ENCODE data around the gene CHCHD3.

The CHCHD3 gene

DNA sequence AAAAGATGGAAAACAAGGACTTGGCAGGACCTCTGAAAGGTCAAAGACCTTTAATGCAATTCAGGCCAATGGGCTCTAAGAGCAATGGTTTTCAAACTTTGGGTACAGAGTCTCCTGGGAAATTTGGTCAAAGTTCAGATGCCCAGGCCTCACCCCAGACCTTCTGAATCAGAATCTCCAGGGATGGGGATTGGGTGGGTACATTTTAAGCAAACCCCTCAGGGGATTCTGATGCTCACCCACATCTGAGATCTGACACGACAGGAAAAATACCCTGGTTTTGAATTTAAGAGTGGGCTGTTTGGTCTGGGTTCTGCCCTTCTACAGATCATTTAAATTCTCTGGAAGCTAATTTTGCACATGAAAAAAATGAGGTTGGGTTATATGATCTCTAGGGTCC, 290.9 kb downstream of the CHCHD3 start:
- TF ChIP-seq CTCF (IDR thresholded peaks at IDR 0.05; ENCODE audit: low read depth, low read length): no peak

GRCh38 chr7:132790104-132790503, 291.8 kb downstream of the CHCHD3 start:
- H3K4me3 ChIP-seq (ENCODE audit: low read depth, low read length): no peak overlapping the region
- H3K36me3 ChIP-seq: peaks cover 2% of the 10 kb centered on the region
- no peak for DNase-seq
- no peaks in the 10 kb centered on the region for H3K27me3 ChIP-seq (ENCODE audit: insufficient read depth, low read depth, severe bottlenecking)
- H3K27ac ChIP-seq: no peak overlapping the region
- TF ChIP-seq CTCF (IDR thresholded peaks at IDR 0.05; ENCODE audit: low read depth, low read length): no peak
- no peaks in the 10 kb centered on the region for H3K9me3 ChIP-seq (ENCODE audit: severe bottlenecking)

More for the DNA sequence above, 290.9 kb downstream of the CHCHD3 start:
- DNase-seq: no peak
- H3K36me3 ChIP-seq: peaks cover 5% of the 10 kb centered on the region
- H3K27me3 ChIP-seq (ENCODE audit: insufficient read depth, low read depth, severe bottlenecking): no peaks in the 10 kb centered on the region
- H3K27ac ChIP-seq: no peak overlapping the region
- no peaks in the 10 kb centered on the region for H3K9me3 ChIP-seq (ENCODE audit: severe bottlenecking)
- no peak overlapping the region for H3K4me3 ChIP-seq (ENCODE audit: low read depth, low read length)

DNA sequence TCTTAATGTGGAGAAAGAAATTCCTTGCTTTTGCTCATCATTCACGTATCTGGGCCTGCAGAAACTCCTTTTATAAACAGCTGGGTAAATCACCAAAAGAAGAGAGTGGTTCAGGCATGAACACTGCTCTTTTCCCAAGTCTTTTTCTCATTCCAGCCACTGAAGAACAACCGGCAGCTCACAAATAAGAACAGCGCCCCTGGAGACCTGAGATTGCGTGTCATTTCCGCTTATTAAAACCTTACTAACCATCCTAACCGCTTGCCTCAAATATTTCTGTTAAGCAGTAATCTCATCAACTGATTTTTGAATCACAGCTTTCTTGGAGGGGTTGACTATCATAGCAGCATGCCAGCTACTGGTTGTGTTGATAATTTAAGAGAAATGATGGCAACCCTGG, 292.6 kb downstream of the CHCHD3 start:
- H3K36me3 ChIP-seq: peaks cover 6% of the 10 kb centered on the region
- H3K27ac ChIP-seq: no peak overlapping the region
- no peak overlapping the region for H3K4me3 ChIP-seq (ENCODE audit: low read depth, low read length)
- no peak for TF ChIP-seq CTCF (IDR thresholded peaks at IDR 0.05; ENCODE audit: low read depth, low read length)
- no peak for DNase-seq
- no peaks in the 10 kb centered on the region for H3K27me3 ChIP-seq (ENCODE audit: insufficient read depth, low read depth, severe bottlenecking)
- H3K9me3 ChIP-seq (ENCODE audit: severe bottlenecking): no peaks in the 10 kb centered on the region

DNA sequence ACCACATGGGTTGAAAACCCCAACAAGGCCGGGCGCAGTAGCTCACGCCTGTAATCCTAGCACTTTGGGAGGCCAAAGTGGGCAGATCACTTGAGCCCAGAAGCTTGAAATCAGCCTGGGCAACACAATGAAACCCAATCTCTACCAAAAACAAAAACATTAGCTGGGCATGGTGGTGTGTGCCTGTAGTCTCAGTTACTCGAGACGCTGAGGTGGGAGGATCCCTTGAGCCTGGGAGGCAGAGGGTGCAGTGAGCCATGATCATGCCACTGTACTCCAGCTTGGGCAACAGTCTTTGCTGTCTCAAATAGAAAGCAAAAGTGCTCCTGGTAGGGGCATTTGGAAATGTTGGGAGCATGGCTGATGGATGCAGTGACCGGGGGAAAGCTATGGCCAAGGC, 296.0 kb downstream of the CHCHD3 start:
- no peak for DNase-seq
- no peaks in the 10 kb centered on the region for H3K27me3 ChIP-seq (ENCODE audit: insufficient read depth, low read depth, severe bottlenecking)
- no peak overlapping the region for H3K27ac ChIP-seq
- H3K9me3 ChIP-seq (ENCODE audit: severe bottlenecking): no peaks in the 10 kb centered on the region
- H3K4me3 ChIP-seq (ENCODE audit: low read depth, low read length): no peak overlapping the region
- TF ChIP-seq CTCF (IDR thresholded peaks at IDR 0.05; ENCODE audit: low read depth, low read length): no peak
- H3K36me3 ChIP-seq: peaks cover 11% of the 10 kb centered on the region

GRCh38 chr7:132784406-132784805, 297.5 kb downstream of the CHCHD3 start:
- H3K27ac ChIP-seq: no peak overlapping the region
- H3K9me3 ChIP-seq (ENCODE audit: severe bottlenecking): no peaks in the 10 kb centered on the region
- peaks cover 11% of the 10 kb centered on the region for H3K36me3 ChIP-seq
- H3K4me3 ChIP-seq (ENCODE audit: low read depth, low read length): no peak overlapping the region
- no peak for DNase-seq
- no peak for TF ChIP-seq CTCF (IDR thresholded peaks at IDR 0.05; ENCODE audit: low read depth, low read length)
- no peaks in the 10 kb centered on the region for H3K27me3 ChIP-seq (ENCODE audit: insufficient read depth, low read depth, severe bottlenecking)

DNA sequence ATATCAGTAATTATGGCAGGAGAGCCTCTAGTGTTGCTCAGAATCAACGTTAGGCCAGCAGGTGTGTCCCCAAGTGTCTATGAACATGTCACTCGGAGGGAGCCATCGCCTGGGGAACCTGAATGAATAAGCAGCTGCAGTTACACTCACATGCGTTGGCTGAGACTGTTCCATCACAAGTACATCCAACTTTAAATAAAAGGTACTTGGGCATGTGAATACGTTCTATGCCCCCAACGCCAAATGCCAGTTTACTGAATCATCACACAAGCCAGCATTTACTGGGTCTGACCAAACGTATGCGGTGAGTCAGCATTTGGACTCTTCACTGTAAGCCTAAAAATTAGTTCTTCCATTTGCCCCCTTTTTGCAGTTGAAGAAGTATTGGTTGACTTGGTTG, 298.1 kb downstream of the CHCHD3 start:
- DNase-seq: no peak
- Histone ChIP-seq H3K4me3 (ENCODE audit: low read depth, low read length) (no peak overlapping the region), H3K36me3 (peaks cover 11% of the 10 kb centered on the region), H3K27ac (no peak overlapping the region), H3K27me3 (ENCODE audit: insufficient read depth, low read depth, severe bottlenecking) (no peaks in the 10 kb centered on the region), H3K9me3 (ENCODE audit: severe bottlenecking) (no peaks in the 10 kb centered on the region)
- TF ChIP-seq CTCF (IDR thresholded peaks at IDR 0.05; ENCODE audit: low read depth, low read length): no peak
